Thyroid gland (tissue), 4 donors: Measurements from ENCODE around the gene ZBTB7A.

Source experiments
- CTCF ChIP-seq, 6 experiments: fragments of 200-600 bp in 3 of 6; fragments of 450-650 bp in 3 of 6; sonication (generic) in 3 of 6; IDR thresholded peaks; one replicate each; pipeline ENCODE4 v1.5.1; 2016 to 2019; ENCODE audit warnings: antibody characterized with exemption in 6 of 6, mild to moderate bottlenecking in 2 of 6, inconsistent platforms in 1 of 6, moderate library complexity in 1 of 6
- POLR2A ChIP-seq, 2 donors: fragments of 450-650 bp; IDR thresholded peaks; one replicate each; pipeline ENCODE4 v1.6.1; 2017; ENCODE audit warnings: antibody characterized with exemption in 2 of 2, mild to moderate bottlenecking in 2 of 2, moderate library complexity in 1 of 2

GRCh38 chr19:4102339-4103079 lies 35.8 kb upstream of the ZBTB7A start:
- TF ChIP-seq POLR2A (IDR thresholded peaks at IDR 0.05) (no peak), CTCF (IDR thresholded peaks at IDR 0.05) (no peak)
